Activated T-cell treated with anti-CD3 and anti-CD28 coated beads for 1 hour (primary cell): ENCODE results near the gene PARVA.

Experiments used
- DNase-seq: peaks from one replicate; pipeline ENCODE4 v3.0.0-alpha.2; 2020; ENCODE audit warnings: low read depth

PARVA gene

GRCh38 chr11:12376259-12377081 is 901 bp upstream of the PARVA start:
- no peak for DNase-seq

DNA sequence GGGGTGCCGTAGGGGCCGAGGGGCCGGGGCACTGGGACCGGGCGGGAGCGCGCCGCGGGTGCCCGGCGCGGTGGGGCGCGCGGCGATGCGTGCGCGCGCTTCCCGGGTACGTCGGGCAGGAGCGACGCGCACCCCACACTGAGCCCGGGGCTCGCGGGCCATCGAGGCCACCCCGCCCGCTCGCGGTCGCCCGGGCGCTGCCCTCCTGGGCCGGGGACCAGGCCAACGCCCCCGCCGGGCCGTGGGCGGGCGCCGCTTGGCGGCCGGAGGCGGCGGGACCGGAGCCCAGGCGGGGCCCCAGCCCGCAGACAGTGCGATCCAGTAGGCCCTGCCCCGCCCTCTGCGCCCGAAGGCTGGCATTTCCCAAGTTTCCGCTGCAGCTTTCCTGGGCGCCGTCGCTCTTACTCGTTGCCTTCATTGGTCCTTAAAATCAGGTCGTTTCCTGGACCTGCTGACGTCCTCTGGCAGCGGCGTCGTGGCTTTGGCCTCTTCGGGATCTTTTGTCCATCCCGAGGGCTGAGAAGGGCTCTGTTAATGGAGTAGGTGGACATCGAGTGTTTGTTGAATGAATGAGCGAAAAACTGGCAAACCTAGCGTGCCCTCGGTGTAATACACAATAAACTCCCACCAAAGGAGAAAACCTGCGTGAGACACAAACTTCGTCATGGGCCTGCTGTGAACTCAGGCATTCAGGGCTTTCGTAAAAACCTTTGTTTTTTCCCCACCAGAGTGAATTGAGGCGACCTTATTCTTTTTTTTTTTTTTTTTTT is 638 bp downstream of the PARVA start:
- no peak for DNase-seq

DNA sequence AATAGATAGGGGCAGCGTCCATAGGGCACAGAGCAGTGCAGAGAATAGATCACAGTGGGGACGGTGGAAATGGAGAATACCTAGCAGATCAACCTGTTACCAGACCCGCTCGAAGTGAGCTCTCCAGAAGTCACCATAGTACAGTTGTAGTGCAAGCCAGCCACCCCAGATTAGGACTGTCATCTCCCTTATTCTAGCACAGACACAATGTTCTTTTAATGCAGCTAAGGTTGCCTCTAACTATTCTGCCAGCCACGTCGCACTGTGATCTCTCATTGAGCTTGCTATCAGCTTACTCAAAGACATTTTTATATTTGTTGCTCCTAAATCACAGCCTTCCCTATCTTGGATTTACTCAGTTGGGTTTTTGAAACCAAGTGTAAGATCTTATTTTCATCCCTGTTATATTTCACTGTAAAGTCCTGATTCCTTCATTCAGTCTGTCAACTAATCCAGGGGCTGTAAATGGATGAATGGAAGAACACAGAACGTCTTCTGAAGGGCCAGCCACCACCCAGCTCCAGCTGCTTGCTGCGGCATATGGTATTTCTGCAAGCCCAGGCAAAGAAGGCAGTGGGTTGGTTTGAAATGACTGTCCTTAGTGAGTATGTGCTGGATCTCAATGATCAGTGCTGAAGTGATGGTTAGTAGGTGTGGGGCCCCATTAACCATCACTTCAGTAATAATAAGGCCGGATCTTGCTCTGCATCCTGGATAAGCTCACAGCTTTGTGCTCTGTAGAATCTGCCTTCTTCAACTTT is 3.4 kb downstream of the PARVA start:
- DNase-seq: no peak

DNA sequence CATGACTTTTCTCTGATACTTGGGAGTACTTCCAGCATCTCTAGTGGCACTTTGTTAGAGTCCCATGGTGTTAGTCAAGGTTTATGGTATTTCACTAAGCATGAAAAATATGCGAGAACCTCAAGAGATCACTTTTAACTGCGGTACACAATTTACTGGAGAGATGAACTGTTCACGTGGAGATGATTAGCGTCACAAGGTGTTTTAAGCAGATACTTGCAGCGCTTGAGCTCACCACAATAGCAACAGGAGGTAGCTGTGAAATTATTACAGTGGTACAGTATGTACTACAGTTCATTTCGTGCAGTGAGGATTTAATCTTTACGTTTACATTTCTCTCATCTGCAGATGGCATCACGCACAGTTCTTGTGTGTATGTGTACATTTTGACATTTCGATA is 4.5 kb downstream of the PARVA start:
- DNase-seq: no peak

DNA sequence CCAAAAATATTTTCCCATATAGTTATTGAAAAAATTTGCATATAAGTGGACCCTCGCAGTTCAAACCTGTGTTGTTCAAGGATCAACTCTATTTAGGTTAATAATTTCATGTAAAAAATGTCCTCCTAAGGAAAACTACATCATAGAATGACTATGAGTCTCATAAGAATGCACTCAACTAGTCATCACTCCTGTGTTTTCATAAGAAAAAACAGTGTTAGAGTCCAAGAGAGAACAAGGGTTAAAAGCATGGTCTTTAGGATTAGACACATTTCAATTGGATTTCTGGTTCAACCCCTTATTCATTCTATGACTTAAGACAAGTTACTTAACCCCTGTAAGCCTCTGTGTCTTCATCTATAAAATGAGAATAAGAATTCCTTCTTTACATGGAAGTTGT is 5.1 kb downstream of the PARVA start:
- no peak for DNase-seq

- DNase-seq: no peak
Measured at GRCh38 chr11:12386309-12386708, 8.9 kb downstream of the PARVA start.

DNA sequence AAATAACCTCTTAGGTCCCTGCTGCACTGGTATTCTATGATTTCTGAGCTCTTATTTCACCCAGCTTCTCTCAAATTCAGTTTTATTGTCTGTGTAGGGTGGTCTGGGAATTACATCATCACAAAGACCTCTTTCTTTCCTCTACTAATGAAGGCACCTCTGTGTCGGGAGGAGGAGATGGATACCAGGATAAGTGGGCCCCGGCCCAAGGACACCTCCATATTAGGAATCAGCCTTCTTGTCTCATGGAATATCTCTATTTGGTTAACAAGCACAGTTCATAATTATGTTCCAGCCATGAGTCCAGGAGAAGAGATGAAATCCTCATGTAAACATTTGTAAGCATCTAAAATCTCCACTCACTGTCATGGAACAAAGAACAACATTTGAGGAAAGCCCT is 9.4 kb downstream of the PARVA start:
- DNase-seq: no peak

GRCh38 chr11:12388173-12388572 is 10.8 kb downstream of the PARVA start:
- no peak for DNase-seq

- no peak for DNase-seq
Measured at GRCh38 chr11:12388939-12389670, 11.7 kb downstream of the PARVA start.

- DNase-seq: no peak
Measured at GRCh38 chr11:12389676-12390657, 12.6 kb downstream of the PARVA start.

DNA sequence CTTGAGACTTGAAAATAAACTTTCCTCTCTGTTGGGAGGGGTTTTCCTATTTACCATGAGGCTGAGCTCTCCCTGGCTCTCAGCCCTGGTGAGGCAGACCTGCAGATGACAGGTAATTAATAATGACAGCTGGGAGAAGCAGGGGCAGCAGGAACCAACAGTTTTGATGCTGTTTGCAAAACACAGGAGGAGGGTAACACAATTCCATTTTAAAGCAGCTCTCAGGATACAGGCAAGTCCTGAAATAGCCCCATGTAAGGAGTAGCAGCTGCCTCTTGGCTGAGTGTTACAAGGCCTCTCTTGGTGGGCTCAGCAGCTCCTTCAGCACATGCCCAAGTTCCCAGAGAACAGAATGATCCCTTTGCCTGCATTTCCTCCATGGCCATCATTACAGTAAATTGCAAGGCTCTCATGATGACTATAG is 13.3 kb downstream of the PARVA start:
- DNase-seq: no peak

DNA sequence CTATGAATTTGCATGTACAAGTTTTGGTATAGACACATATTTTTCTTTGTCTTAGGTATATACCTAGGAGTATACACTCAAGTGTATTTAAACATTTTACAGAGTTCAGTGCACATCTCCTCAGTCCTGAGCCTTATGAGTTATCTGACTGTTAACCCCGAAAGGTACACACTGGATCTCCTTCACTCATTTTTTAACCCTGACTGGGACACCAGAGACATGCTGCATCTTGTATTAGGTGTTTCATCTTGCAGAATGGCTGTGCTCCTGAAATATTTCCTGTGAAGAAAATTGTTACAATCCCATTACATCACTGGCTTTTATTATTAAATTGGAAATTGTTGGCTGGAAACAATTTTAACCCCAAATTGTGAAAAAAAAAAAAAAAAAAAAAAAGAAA is 15.3 kb downstream of the PARVA start:
- no peak for DNase-seq

DNA sequence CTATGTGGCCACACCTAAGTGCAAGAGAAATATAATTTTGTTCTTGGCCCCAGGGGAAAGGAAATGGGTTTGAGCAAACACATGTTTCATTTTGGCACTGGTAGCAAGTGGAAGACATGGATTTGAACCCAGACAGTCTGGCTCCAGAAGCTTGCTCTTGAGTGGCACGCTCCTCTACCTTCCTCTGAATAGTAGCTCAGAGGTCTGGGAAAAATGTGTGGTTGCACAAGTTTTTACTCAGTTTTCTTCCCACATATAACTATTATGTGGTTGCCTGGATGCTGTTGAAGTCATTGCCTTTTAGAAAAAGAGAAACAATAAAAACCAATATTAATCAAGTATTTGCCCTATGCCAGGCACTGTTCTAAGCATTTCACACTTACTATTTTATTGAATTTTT is 16.3 kb downstream of the PARVA start:
- no peak for DNase-seq

DNA sequence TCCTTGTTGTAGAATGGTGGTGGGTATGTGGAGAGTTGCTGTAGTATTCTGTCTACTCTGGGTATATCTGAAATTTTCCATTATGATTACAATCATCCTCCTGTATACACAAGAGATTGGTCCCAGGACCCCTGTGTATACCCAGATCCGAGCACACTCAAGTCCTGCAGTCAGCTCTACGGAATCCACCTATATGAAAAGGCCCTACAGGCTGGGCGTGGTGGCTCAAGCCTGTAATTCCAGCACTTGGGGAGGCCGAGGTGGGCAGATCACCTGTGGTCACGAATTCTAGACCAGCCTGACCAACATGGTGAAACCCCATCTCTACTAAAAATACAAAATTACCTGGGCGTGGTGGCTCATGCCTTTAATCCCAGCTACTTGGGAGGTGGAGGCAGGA is 17.2 kb downstream of the PARVA start:
- DNase-seq: no peak

DNA sequence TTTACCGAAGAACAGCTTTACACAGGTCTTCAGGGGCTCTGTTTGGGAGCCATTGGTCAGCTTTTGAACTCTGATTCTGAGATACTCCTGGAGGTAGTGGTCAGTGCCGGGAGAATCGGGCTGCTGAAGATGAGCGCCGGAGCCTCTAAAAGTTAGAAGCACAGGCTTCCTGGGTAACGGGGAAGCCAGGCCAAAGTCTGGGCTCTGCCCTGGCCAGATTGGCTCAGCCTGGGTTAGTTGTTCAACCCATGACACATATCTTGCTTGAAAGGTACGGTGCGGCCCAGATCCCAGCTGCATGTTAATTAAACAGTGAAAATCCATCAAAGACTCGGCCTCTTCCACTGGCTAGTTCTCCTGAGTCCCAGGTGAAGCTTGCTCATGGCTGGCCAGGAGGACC is 18.0 kb downstream of the PARVA start:
- no peak for DNase-seq

DNA sequence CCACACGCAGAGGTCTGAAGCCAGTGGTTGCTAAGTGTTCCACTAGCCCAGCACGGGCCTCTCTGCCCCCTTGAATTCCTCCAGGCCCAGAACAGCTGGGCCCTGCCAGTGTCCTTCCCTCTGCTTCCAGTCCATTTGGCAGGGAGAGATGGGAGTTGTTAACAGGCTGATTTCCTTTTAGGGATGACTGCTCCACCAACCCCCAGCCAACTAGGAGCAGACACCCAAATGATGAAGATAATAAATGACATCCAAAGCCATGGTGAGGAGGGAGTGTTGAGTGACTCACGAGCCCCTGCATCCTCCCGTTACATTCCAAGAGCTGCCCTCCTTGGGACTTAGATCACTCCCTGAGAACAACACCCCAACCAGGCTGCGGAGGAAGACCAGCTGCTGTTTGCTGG is 20.6 kb downstream of the PARVA start:
- no peak for DNase-seq

DNA sequence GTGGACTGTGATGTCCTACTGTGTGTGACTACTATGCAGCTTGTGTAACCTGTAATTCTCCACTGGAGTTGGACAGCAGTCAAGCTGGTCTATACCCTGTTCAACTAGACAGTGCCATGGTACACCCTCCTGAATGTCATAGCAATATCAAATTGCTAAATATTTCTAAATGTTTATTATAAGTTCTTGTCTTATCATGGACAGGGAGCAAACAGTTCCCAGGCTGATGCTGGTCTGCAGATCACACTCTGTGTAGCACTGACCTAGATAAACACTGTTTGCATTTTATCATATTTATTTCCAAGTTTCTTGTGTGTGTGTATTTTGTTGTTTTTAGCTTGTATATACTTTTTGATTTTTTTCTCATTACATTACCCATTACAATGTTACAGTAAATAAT is 22.0 kb downstream of the PARVA start:
- DNase-seq: no peak

DNA sequence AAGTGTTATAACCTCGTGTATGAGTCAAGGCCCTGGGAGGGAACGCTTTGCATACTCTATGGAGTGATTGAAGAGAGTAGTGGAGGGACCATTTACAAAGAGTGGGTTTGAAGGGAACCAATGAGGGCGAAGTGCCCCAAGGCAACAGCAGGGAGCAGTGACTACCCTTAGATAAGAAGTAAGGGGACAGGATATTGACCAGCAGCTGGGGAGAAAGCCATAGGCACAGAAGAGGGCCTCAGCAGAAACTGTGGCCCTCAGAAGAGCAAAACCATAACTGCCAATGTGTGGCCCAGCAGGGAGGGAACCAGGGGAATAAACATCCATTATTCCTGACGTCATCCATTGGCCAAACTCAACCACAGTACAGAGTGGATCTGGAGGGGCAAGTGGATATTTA is 24.7 kb downstream of the PARVA start:
- no peak for DNase-seq

DNA sequence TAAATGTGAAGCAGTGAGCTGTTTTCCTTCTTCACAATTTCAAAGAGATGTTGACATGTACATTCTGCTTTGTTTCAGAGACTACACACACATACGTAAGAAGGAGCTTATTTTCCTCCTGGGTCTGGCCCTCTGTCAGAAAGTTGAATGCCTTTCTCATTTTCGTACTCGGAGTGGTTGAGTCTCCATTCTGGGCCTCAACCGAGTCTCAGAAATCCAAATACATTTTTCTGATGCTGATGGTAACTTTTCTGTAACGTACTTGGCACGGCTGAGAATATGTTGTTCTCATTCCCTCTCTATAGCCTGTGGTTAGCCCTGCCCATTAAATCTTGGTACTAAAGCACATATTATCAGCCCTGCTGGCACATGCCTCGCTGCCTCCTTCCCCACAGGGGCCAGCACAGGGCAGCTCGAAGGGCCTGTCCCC is 25.3 kb downstream of the PARVA start:
- no peak for DNase-seq

- DNase-seq: no peak
Measured at GRCh38 chr11:12403122-12403996, 26.0 kb downstream of the PARVA start.
